SK-N-SH (cell line): ENCODE measurements around the gene GPATCH11. TPM values are rescaled to one million over a fixed set of nuclear protein-coding genes. Genes with fewer than 3 reads are reported as not detected.

Experiments
- CTCF ChIA-PET: fragments of 300-600, 350-600 bp; formaldehyde crosslinking; extraction: SDS; loops from one replicate; lab custom pipeline; 2021; lab: Yijun Ruan, JAX
- POLR2A ChIA-PET: fragments of 350-600 bp; sonication (Branson Sonifier 250); formaldehyde crosslinking; extraction: SDS; loops from one replicate; lab custom pipeline; 2020; ENCODE audit warnings: antibody characterized with exemption, inconsistent platforms; lab: Yijun Ruan, JAX
- DNase-seq: peaks from one replicate; pipeline ENCODE4 v3.0.0; 2012
- H2AFZ ChIP-seq: fragments of 200-600 bp; sonication (generic); 2 replicates; pipeline ENCODE4 v1.8.1; 2016; ENCODE audit warnings: antibody characterized with exemption, mild to moderate bottlenecking, low read depth
- H3F3A ChIP-seq: fragments of 200-600 bp; sonication (generic); replicated peaks from 2 replicates; pipeline ENCODE3; 2016; ENCODE audit warnings: antibody characterized with exemption, mild to moderate bottlenecking; ENCODE audit not compliant: insufficient read depth
- H3K27ac ChIP-seq, 2 experiments: fragments of 200-500 bp in 1 of 2; fragments of 200-600 bp in 1 of 2; sonication (Bioruptor generic) in 1 of 2; sonication (generic), shearing (Covaris generic) in 1 of 2; 2 replicates each; pipeline versions ENCODE4 v1.5.1 to v1.6.1; 2014 to 2016; ENCODE audit warnings: low read depth in 2 of 2, inconsistent platforms in 1 of 2, low read length in 1 of 2, mild to moderate bottlenecking in 1 of 2, mixed read lengths in 1 of 2
- H3K27me3 ChIP-seq: fragments of 200-600 bp; sonication (generic), shearing (Covaris generic); 2 replicates; pipeline ENCODE4 v1.6.1; 2016; ENCODE audit warnings: mixed run types; ENCODE audit not compliant: insufficient read depth
- H3K36me3 ChIP-seq, 2 experiments: fragments of 200-500 bp in 1 of 2; fragments of 200-600 bp in 1 of 2; sonication (Bioruptor generic) in 1 of 2; sonication (generic) in 1 of 2; replicated peaks in 1 of 2; 2 replicates each; pipeline versions ENCODE3 to v1.5.1; 2014 to 2016; ENCODE audit warnings: low read length in 1 of 2, mild to moderate bottlenecking in 1 of 2; ENCODE audit not compliant: insufficient read depth in 2 of 2, control insufficient read depth in 1 of 2
- H3K4me1 ChIP-seq, 2 experiments: fragments of 200-500 bp in 1 of 2; fragments of 200-600 bp in 1 of 2; sonication (Bioruptor generic) in 1 of 2; sonication (generic), shearing (Covaris generic) in 1 of 2; 2 replicates each; pipeline versions ENCODE4 v1.5.1 to v1.6.1; 2014 to 2016; ENCODE audit warnings: low read depth in 1 of 2, low read length in 1 of 2, mixed run types in 1 of 2; ENCODE audit not compliant: insufficient read depth in 2 of 2, control insufficient read depth in 1 of 2
- H3K4me2 ChIP-seq: fragments of 200-600 bp; sonication (generic), shearing (Covaris generic); 2 replicates; pipeline ENCODE4 v1.6.1; 2017; ENCODE audit warnings: mixed run types
- H3K4me3 ChIP-seq, 2 experiments: fragments of 200-500 bp in 1 of 2; fragments of 200-600 bp in 1 of 2; sonication (Bioruptor generic) in 1 of 2; sonication (generic), shearing (Covaris generic) in 1 of 2; 2 replicates each; pipeline versions ENCODE4 v1.5.1 to v1.8.1; 2014 to 2016; ENCODE audit warnings: low read depth in 2 of 2, inconsistent platforms in 1 of 2, low read length in 1 of 2, mild to moderate bottlenecking in 1 of 2, mixed read lengths in 1 of 2, moderate library complexity in 1 of 2
- H3K79me2 ChIP-seq: fragments of 200-600 bp; sonication (generic); 2 replicates; pipeline ENCODE4 v1.8.1; 2017; ENCODE audit warnings: mild to moderate bottlenecking; ENCODE audit not compliant: insufficient read depth
- H3K9ac ChIP-seq: fragments of 200-600 bp; sonication (generic); 2 replicates; pipeline ENCODE4 v1.6.1; 2017; ENCODE audit warnings: mixed run types
- H3K9me2 ChIP-seq: fragments of 200-600 bp; sonication (generic); 2 replicates; pipeline ENCODE4 v1.6.1; 2017; ENCODE audit warnings: mixed run types
- H3K9me3 ChIP-seq: fragments of 200-600 bp; sonication (generic); 2 replicates; pipeline ENCODE4 v1.6.1; 2017; ENCODE audit warnings: mixed run types, mild to moderate bottlenecking, moderate library complexity
- H4K20me1 ChIP-seq: fragments of 200-600 bp; sonication (generic); 2 replicates; pipeline ENCODE4 v1.6.1; 2017; ENCODE audit warnings: mild to moderate bottlenecking, mixed run types; ENCODE audit not compliant: insufficient read depth
- CHD2 ChIP-seq: fragments of 150-350 bp; IDR thresholded peaks from 2 replicates; pipeline ENCODE4 v1.6.1; 2018; ENCODE audit warnings: low read length; ENCODE audit not compliant: partially characterized antibody
- ELF1 ChIP-seq: IDR thresholded peaks from 2 replicates; pipeline ENCODE4 v1.4.0; 2012
- EP300 ChIP-seq, 2 experiments: IDR thresholded peaks; 2 replicates each; pipeline versions ENCODE4 v1.4.0 to v1.6.1; 2012; ENCODE audit warnings: borderline replicate concordance in 1 of 2, low read depth in 1 of 2, low read length in 1 of 2
- EZH2phosphoT487 ChIP-seq: fragments of 200-600 bp; sonication (generic); IDR thresholded peaks from 2 replicates; pipeline ENCODE4 v1.6.1; 2017; ENCODE audit warnings: low read depth, mixed run types, mild to moderate bottlenecking, antibody characterized with exemption, moderate library complexity, borderline replicate concordance
- FOSL2 ChIP-seq: IDR thresholded peaks from 2 replicates; pipeline ENCODE4 v1.4.0; 2012; ENCODE audit warnings: low read depth, mild to moderate bottlenecking, moderate library complexity, borderline replicate concordance
- FOXJ3 ChIP-seq: sonication (generic); formaldehyde crosslinking; IDR thresholded peaks from 2 replicates; pipeline ENCODE4 v1.5.1; 2020; ENCODE audit warnings: mild to moderate bottlenecking, missing genetic modification reagents
- FOXM1 ChIP-seq: IDR thresholded peaks from 2 replicates; pipeline ENCODE4 v1.4.0; 2012; ENCODE audit warnings: low read depth, mild to moderate bottlenecking
- GABPA ChIP-seq: IDR thresholded peaks from 2 replicates; pipeline ENCODE4 v1.4.0; 2012; ENCODE audit warnings: low read depth, mild to moderate bottlenecking
- MAX ChIP-seq: IDR thresholded peaks from 2 replicates; pipeline ENCODE4 v1.4.0; 2012; ENCODE audit warnings: low read depth
- MEF2A ChIP-seq: IDR thresholded peaks from 2 replicates; pipeline ENCODE4 v1.4.0; 2012; ENCODE audit warnings: low read depth, borderline replicate concordance
- POLR2AphosphoS5 ChIP-seq: IDR thresholded peaks from 2 replicates; pipeline ENCODE4 v1.6.1; 2012; ENCODE audit warnings: low read depth, low read length
- REST ChIP-seq: IDR thresholded peaks from 2 replicates; pipeline ENCODE4 v1.6.1; 2012; ENCODE audit warnings: mild to moderate bottlenecking, low read depth, low read length, moderate library complexity
- RXRA ChIP-seq: IDR thresholded peaks from 2 replicates; pipeline ENCODE4 v1.4.0; 2012; ENCODE audit warnings: low read depth, mild to moderate bottlenecking, borderline replicate concordance
- SIN3A ChIP-seq: IDR thresholded peaks from 2 replicates; pipeline ENCODE4 v1.6.1; 2012; ENCODE audit warnings: low read depth, mild to moderate bottlenecking, low read length, moderate library complexity, borderline replicate concordance
- SMC3 ChIP-seq: IDR thresholded peaks from 2 replicates; pipeline ENCODE4 v1.6.1; 2012; ENCODE audit warnings: low read depth, low read length, improper control_type of control experiment
- USF1 ChIP-seq: IDR thresholded peaks from 2 replicates; pipeline ENCODE4 v1.4.0; 2012; ENCODE audit warnings: low read depth, borderline replicate concordance
- YY1 ChIP-seq: IDR thresholded peaks from 2 replicates; pipeline ENCODE4 v1.4.0; 2012; ENCODE audit warnings: low read depth, mild to moderate bottlenecking
- WGBS: methylation state at CpG from one replicate; pipeline ENCODE4 v1.1.6; 2017; ENCODE audit warnings: low lambda C conversion rate; 5-methylcytosine and 5-hydroxymethylcytosine counted together
- polyA plus RNA-seq, 3 experiments: library from polyadenylated mRNA; depleted of rRNA; stranded (reverse); fragments of >200 nt; gene quantifications; 2 replicates each; pipeline ENCODE4 v1.2.3, GENCODE V29; 2012
- TF ChIP-seq, protein P1 (sequence below): IDR thresholded peaks from 2 replicates; pipeline ENCODE4; 2012

GPATCH11 gene
- polyA plus RNA-seq, 1 of the 3 experiments (the other 2 are of a cell fraction), result 2.9 TPM

- no peak for DNase-seq
- H3K36me3 ChIP-seq, result peaks cover 83 to 88% of the 10 kb centered on the region in 2 experiments
- POLR2A ChIA-PET, result no interaction called here
These were observed 48.6 kb downstream of the GPATCH11 start for GRCh38 chr2:37132914-37133313.

GRCh38 chr2:37142546-37142945, 58.2 kb downstream of the GPATCH11 start:
- H3K9ac ChIP-seq, result no peak overlapping the region
- TF ChIP-seq USF1 (no peak), FOXJ3 (CRISPR knock-in tag) (no peak), RXRA (no peak), REST (no peak), FOXM1 (no peak), ELF1 (no peak), YY1 (no peak), SIN3A (no peak), MAX (no peak), MEF2A (no peak), FOSL2 (no peak), GABPA (no peak), POLR2AphosphoS5 (no peak), EZH2phosphoT487 (no peak), SMC3 (no peak)
- TF ChIP-seq, protein P1, sequence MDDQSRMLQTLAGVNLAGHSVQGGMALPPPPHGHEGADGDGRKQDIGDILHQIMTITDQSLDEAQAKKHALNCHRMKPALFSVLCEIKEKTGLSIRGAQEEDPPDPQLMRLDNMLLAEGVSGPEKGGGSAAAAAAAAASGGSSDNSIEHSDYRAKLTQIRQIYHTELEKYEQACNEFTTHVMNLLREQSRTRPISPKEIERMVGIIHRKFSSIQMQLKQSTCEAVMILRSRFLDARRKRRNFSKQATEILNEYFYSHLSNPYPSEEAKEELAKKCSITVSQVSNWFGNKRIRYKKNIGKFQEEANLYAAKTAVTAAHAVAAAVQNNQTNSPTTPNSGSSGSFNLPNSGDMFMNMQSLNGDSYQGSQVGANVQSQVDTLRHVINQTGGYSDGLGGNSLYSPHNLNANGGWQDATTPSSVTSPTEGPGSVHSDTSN, result no peak
- TF ChIP-seq, all 33 proteins: peak for 0
- no peaks in the 10 kb centered on the region for H3K27me3 ChIP-seq
- no peak overlapping the region for H3K4me3 ChIP-seq
- H3K4me2 ChIP-seq, result no peak overlapping the region
- H3K36me3 ChIP-seq, result peaks cover 53 to 68% of the 10 kb centered on the region in 2 experiments
- CTCF ChIA-PET, result interaction anchor here (0.7 kb wide), 1 partner anchor 14 kb away, joined by 5 read pairs; the partner anchor contains the start of gene EIF2AK2
- no peak for DNase-seq
- no peaks in the 10 kb centered on the region for H3F3A ChIP-seq
- no peaks in the 10 kb centered on the region for H4K20me1 ChIP-seq
- H3K79me2 ChIP-seq, result no peaks in the 10 kb centered on the region
- H2AFZ ChIP-seq, result no peak overlapping the region
- no peaks in the 10 kb centered on the region for H3K9me2 ChIP-seq
- no peaks in the 10 kb centered on the region for H3K9me3 ChIP-seq
- no peaks in the 10 kb centered on the region for H3K4me1 ChIP-seq
- POLR2A ChIA-PET, result no interaction called here
- H3K27ac ChIP-seq, result no peak overlapping the region

More at GRCh38 chr2:37132914-37133313, 48.6 kb downstream of the GPATCH11 start:
- no peak overlapping the region for H3K27ac ChIP-seq
- no peak overlapping the region for H2AFZ ChIP-seq
- H3K4me2 ChIP-seq, result no peak overlapping the region
- 95% methylated on average over 6 of the region's 6 CpGs for WGBS
- no peak overlapping the region for H3K4me3 ChIP-seq
- H3K4me1 ChIP-seq, result no peaks in the 10 kb centered on the region
- CTCF ChIA-PET, result interaction anchor here (0.6 to 1.3 kb wide), 5 partner anchors 14 to 35 kb away, joined by 3 to 4 read pairs (median 3); partner anchors contain the start of gene EIF2AK2
- no peaks in the 10 kb centered on the region for H3F3A ChIP-seq
- no peaks in the 10 kb centered on the region for H3K27me3 ChIP-seq
- no peaks in the 10 kb centered on the region for H4K20me1 ChIP-seq
- H3K9ac ChIP-seq, result no peak overlapping the region
- no peaks in the 10 kb centered on the region for H3K9me2 ChIP-seq
- H3K79me2 ChIP-seq, result no peaks in the 10 kb centered on the region
- TF ChIP-seq EP300 (IDR thresholded peaks at IDR 0.05; ENCODE audit: borderline replicate concordance in 1 of 2, low read depth in 1 of 2, low read length in 1 of 2), result no peak
- no peak for TF ChIP-seq CHD2
- no peaks in the 10 kb centered on the region for H3K9me3 ChIP-seq
